Esophagus muscularis mucosa (tissue), 3 donors: Measurements from ENCODE around the gene HM13.

Source experiments
- CTCF ChIP-seq, 3 experiments: fragments of 200-600 bp in 2 of 3; fragments of 450-650 bp in 1 of 3; sonication (generic) in 2 of 3; IDR thresholded peaks; one replicate each; pipeline ENCODE4 v1.5.1; 2017 to 2019; ENCODE audit warnings: antibody characterized with exemption in 3 of 3, mild to moderate bottlenecking in 2 of 3, moderate library complexity in 1 of 3
- POLR2A ChIP-seq: fragments of 450-650 bp; IDR thresholded peaks from one replicate; pipeline ENCODE4 v1.6.1; 2017; ENCODE audit warnings: antibody characterized with exemption, moderate library complexity, mild to moderate bottlenecking, low read depth

- no peak for TF ChIP-seq CTCF (IDR thresholded peaks at IDR 0.05)
- TF ChIP-seq POLR2A: no peak
Observed at GRCh38 chr20:31473331-31474096, 40.7 kb upstream of the HM13 start.
